ENCODE measurements around the gene STXBP6. TPM values are rescaled to one million over a fixed set of nuclear protein-coding genes. Genes with fewer than 3 reads are reported as not detected.
"Not testable (repeated sequence)": the region's sequence is repeated elsewhere in the genome, so short reads cannot be mapped to it uniquely, and the experiment has no call there.

STXBP6 gene
- total RNA-seq, 1 experiment from 2014 or later = 12.3 TPM

DNA sequence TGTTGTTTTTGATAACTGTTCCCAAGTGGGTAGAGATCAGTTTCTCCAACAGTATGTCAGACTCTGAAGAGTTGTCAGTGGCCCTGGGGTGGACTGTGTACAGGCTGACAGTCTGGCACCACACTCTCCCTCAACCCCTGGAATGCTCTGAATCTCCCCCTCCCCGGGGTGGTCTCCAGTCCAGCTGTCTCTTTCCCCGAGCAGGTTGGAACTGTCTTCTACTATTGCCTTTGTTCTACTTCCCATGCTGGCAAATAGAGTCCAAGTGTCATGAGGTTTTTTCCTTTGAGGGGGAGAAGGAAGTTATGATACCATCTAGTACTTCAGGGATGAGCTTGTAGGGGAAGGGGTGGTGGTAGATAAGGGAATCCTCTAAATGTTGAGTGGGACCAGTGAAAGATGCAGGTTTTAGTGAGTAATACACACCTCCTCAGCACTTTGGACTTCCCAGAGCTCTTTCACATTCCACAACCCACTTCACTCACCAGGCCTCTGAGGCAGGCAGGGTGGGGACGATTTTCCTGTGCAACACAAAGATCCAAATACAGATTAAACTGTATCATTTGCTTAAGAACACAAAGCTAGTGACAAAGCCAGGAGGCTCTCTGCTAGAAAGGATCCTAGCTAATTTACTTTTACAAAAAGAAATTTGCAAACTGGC is 245.3 kb downstream of the STXBP6 start:
- H3K79me2 ChIP-seq (ENCODE audit: low read depth) = no peaks in the 10 kb centered on the region
- no peaks in the 10 kb centered on the region for H3K27me3 ChIP-seq (ENCODE audit: insufficient read depth, low read depth)
- no peak overlapping the region for H3K27ac ChIP-seq
- no peak overlapping the region for H3K4me2 ChIP-seq
- CTCF ChIA-PET = no interaction called here
- no peak overlapping the region for H3K4me3 ChIP-seq
- no peaks in the 10 kb centered on the region for H3K9me3 ChIP-seq (ENCODE audit: insufficient read depth, low read depth)
- no peaks in the 10 kb centered on the region for H3K36me3 ChIP-seq (ENCODE audit: low read depth)
- no peaks in the 10 kb centered on the region for H3F3A ChIP-seq (ENCODE audit: insufficient read depth, low read depth)
- POLR2A ChIA-PET (ENCODE audit: unreplicated experiment) = no interaction called here
- no TSS peak for BruUV-seq (replicated peaks)
- no peak for DNase-seq
- no peak overlapping the region for H2AFZ ChIP-seq
- no peaks in the 10 kb centered on the region for H3K9me2 ChIP-seq (ENCODE audit: insufficient read depth)
- no peaks in the 10 kb centered on the region for H4K20me1 ChIP-seq (ENCODE audit: insufficient read depth)
- intact Hi-C loops (cut with micrococcal nuclease; ENCODE audit: unreplicated experiment) = loop anchor here (5.0 to 10.0 kb wide), 2 partner anchors 243 to 430 kb away; no protein-coding TSS in a partner anchor
- TF ChIP-seq, protein P1, sequence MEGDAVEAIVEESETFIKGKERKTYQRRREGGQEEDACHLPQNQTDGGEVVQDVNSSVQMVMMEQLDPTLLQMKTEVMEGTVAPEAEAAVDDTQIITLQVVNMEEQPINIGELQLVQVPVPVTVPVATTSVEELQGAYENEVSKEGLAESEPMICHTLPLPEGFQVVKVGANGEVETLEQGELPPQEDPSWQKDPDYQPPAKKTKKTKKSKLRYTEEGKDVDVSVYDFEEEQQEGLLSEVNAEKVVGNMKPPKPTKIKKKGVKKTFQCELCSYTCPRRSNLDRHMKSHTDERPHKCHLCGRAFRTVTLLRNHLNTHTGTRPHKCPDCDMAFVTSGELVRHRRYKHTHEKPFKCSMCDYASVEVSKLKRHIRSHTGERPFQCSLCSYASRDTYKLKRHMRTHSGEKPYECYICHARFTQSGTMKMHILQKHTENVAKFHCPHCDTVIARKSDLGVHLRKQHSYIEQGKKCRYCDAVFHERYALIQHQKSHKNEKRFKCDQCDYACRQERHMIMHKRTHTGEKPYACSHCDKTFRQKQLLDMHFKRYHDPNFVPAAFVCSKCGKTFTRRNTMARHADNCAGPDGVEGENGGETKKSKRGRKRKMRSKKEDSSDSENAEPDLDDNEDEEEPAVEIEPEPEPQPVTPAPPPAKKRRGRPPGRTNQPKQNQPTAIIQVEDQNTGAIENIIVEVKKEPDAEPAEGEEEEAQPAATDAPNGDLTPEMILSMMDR (conservative IDR thresholded peaks at IDR 0.05) = no peak
- no peak for TF ChIP-seq EZH2 (IDR thresholded peaks at IDR 0.05; ENCODE audit: low read depth)
- H3K4me1 ChIP-seq (replicated peaks; ENCODE audit: insufficient read depth) = no peaks in the 10 kb centered on the region

DNA sequence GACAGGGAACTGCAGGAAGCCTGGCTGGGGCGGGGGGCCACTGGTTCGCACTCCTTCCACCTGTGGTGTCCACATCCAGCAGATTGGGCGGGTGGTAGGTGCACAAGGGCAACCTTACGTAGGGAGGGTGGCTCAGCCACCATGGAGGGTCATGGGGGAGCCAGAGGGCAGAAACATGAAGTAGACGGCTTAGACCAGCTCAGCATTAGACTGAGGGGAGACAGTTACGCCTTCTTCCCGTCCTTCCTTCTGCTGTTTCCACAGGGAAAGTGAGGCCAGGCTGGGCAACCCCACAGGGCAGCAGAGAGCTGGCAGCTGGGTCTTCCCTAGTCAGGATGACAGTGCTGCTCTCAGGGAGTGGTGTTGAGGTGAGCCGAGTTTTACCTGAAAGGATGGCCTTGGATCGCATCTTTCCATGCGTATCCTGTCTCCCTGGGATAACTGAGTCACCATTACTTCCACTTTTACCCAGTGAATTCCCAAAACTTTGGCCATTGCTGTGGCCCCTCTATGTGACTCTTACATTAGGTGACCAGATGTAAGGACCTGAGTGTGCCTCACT is 245.9 kb downstream of the STXBP6 start:
- no TSS peak for BruUV-seq (replicated peaks)
- Histone ChIP-seq H3K79me2 (ENCODE audit: low read depth) (no peaks in the 10 kb centered on the region), H3K27me3 (ENCODE audit: insufficient read depth, low read depth) (no peaks in the 10 kb centered on the region), H2AFZ (no peak overlapping the region), H3K9me2 (ENCODE audit: insufficient read depth) (no peaks in the 10 kb centered on the region), H3K4me1 (replicated peaks; ENCODE audit: insufficient read depth) (no peaks in the 10 kb centered on the region), H3K4me2 (no peak overlapping the region), H3K4me3 (no peak overlapping the region), H3F3A (ENCODE audit: insufficient read depth, low read depth) (no peaks in the 10 kb centered on the region), H3K36me3 (ENCODE audit: low read depth) (no peaks in the 10 kb centered on the region), H3K27ac (no peak overlapping the region), H3K9me3 (ENCODE audit: insufficient read depth, low read depth) (no peaks in the 10 kb centered on the region), H4K20me1 (ENCODE audit: insufficient read depth) (no peaks in the 10 kb centered on the region)
- POLR2A ChIA-PET (ENCODE audit: unreplicated experiment) = no interaction called here
- CTCF ChIA-PET = no interaction called here
- intact Hi-C loops (cut with micrococcal nuclease; ENCODE audit: unreplicated experiment) = loop anchor here (10.0 kb wide), 1 partner anchor 431 kb away; no protein-coding TSS in a partner anchor
- TF ChIP-seq, protein P1 (conservative IDR thresholded peaks at IDR 0.05) = no peak
- no peak for TF ChIP-seq EZH2 (IDR thresholded peaks at IDR 0.05; ENCODE audit: low read depth)
- no peak for DNase-seq

DNA sequence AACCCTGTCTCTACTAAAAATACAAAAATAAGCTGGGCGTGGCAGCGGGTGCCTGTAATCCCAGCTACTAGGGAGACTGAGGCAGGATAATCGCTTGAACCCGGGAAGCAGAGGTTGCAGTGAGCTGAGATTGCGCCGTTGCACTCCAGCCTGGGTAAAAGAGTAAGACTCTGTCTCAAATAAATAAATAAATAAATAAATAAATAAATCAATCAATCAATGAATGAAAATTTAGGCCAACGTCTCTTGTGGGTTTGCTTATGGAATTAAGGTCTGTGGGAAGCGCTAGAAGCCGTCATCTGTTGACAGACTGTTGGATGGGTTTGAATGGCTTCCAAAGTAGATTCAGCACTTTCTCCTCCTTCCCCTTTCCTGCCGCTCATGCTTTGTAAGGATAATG is 246.5 kb downstream of the STXBP6 start:
- DNase-seq; H3K36me3 ChIP-seq (ENCODE audit: low read depth); H3F3A ChIP-seq (ENCODE audit: insufficient read depth, low read depth); H3K79me2 ChIP-seq (ENCODE audit: low read depth); H4K20me1 ChIP-seq (ENCODE audit: insufficient read depth); H3K27ac ChIP-seq; H3K4me2 ChIP-seq; BruUV-seq (replicated peaks); H3K27me3 ChIP-seq (ENCODE audit: insufficient read depth, low read depth); H2AFZ ChIP-seq; H3K9me2 ChIP-seq (ENCODE audit: insufficient read depth); H3K4me1 ChIP-seq (replicated peaks; ENCODE audit: insufficient read depth); H3K9me3 ChIP-seq (ENCODE audit: insufficient read depth, low read depth); H3K4me3 ChIP-seq; POLR2A ChIA-PET (ENCODE audit: unreplicated experiment); CTCF ChIA-PET: not testable (repeated sequence)
- intact Hi-C loops (cut with micrococcal nuclease; ENCODE audit: unreplicated experiment) = loop anchor here (10.0 kb wide), 1 partner anchor 431 kb away; no protein-coding TSS in a partner anchor

Measured in PC-9 (cell line).